Jurkat, Clone E6-1 (cell line): ENCODE data around the gene KRTAP12-2.
"Not testable (repeated sequence)": the region's sequence is repeated elsewhere in the genome, so short reads cannot be mapped to it uniquely, and the experiment has no call there.

Experiments used
- DNase-seq: peaks from one replicate; pipeline ENCODE4 v3.0.0-alpha.2; 2011; ENCODE audit warnings: low read depth, low spot score
- H3K4me3 ChIP-seq: 2 replicates; pipeline ENCODE4 v1.5.1; 2011; ENCODE audit warnings: mild to moderate bottlenecking, low read length, control low read depth, moderate library complexity

The KRTAP12-2 gene

DNA sequence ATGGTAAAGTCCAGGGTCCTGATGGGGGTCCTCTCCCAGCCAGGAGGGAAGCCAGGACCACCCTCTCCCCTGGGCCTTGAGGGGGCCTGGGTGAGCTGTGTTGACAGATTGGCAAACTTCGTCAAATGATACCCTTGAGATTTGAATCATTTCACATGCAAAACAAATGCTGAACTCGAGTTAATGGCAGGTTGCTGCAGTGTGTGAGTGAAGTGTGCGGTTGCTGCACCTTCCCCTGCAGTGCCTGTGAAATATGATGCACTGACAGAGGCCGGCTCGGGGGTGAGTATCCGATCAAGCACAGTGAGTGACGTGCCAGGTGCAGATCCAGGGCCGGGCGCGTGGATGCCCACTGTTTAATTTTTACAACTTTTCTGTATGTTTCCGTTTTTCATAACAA lies 20.9 kb upstream of the KRTAP12-2 start:
- DNase-seq = no peak
- no peak overlapping the region for H3K4me3 ChIP-seq

DNA sequence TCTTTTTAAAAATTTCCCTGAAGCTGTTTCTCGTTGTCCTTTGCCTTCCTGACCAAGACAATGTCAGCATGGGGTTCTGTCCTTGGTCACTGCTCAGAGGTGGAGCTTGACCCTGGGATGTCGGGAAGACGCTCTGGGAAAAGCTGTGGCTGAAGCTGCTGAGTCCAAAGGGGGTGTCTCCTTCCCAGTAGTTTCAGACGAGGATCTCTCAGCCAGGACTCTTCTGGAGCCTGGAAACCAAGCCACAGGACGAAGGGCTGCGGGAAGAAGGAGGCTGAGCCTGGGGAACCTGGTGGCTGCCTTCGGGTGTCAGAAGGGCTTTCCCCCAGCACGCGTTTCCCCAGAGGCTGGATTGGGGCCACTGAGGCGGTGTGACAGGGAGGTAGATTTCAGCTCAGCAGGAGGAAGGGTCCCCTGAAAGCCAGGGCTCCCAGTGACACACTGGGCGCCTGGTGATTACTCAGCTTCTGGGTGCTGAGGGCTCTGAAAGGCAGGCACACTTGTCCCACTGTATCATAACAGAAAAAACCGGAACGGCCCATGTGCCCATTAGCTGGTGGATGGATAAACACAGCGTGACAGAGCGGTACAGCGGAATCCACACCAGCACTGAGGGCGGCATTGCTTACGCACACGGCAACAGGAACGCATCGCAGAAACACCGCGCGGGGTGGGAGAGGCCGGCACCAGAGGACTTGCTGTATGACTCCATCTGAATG lies 20.3 kb upstream of the KRTAP12-2 start:
- no peak for DNase-seq

DNA sequence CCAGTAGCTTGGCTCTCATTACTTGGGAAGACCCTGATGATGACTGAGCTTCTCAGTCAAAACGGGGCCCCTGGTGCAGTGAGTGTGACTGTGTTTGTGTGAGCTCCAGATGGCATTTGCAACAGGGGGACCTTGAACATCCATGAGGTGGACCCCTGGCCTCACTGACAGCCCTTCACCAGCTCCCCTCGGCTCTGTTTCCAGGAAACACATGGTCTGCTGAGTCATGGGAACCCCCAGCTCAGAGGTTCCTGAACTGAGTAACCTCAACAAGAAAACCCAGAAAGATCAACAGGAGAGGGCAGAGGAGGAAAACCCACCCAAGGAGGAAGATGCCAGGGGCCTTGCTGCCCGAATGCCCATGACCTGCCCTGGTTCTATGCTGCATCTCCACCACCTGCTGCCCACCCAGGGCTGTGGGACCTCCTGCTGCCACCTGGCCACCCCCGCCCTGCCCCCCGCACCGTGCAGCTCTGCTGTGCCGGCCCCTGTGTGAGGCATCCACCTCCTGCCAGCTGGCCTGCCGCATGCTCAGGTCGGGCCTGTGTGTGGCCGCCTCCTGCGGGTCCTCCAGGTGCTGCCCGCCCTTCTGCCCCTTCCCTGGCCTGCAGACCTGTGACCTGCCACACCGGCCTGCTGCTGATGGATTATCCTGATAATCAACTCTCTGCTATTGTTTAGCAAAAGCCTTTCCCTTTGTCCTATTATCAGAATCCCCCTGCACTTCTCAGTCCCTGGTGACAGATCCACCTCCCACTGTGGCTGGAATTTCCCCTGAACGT lies 19.5 kb upstream of the KRTAP12-2 start:
- no peak overlapping the region for H3K4me3 ChIP-seq
- DNase-seq = no peak

More for the DNA sequence above, 20.3 kb upstream of the KRTAP12-2 start:
- no peak overlapping the region for H3K4me3 ChIP-seq

DNA sequence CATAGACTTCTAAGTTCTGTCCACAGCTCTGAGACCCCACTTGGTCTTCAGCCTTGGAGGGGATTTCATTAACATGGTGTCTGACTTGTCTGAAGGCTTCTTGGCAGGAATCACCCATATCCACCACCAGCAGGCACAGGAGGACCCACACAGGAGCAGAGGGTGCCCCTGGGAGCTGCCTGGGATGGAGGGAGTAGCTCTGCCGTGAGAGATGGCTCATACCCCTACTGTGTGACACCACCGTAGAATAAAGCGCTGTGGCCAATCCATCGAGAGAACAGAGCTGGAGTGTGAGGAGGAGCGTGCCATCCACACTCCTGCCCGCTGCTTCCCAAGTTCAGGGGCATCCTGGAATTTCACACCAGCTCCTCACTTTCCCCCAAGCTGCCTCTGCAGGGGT lies 18.3 kb upstream of the KRTAP12-2 start:
- not testable (repeated sequence) for H3K4me3 ChIP-seq, DNase-seq

DNA sequence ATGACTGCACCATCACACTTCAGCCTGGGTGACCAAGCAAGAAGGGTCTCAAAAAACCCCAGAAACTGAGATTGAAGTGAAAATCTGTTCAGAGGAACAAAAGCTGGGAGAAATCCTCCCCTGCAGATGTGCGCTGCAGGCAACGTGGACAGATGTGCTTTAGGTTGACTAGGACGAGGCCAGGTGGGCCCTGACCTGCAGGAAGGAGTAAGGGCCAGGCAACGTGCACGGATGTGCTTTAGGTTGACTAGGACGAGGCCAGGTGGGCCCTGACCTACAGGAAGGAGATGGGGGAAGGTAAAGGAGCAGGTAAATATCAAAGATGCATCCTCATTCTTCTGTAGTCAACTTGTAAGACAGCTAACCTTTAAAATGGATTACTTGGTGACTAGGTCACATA lies 17.8 kb upstream of the KRTAP12-2 start:
- DNase-seq = no peak
- H3K4me3 ChIP-seq = no peak overlapping the region

DNA sequence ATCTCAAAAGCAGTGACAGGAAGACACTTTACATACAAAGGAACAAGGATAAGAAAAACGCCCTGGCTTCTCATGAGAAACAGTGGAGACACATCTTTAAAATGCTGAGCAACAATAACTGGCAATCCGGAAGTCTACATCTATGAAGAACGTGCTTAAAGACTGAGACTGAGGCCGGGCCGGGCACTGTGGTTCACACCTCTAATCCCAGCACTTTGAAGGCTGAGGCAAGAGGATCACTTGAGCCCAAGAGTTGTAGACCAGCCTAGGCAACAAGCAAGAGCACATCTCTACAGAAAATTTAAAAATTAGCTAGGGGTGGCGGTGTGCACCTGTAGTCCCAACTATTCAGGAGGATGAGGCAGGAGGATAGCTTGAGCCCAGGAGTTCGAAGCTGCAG lies 17.4 kb upstream of the KRTAP12-2 start:
- no peak overlapping the region for H3K4me3 ChIP-seq
- no peak for DNase-seq

DNA sequence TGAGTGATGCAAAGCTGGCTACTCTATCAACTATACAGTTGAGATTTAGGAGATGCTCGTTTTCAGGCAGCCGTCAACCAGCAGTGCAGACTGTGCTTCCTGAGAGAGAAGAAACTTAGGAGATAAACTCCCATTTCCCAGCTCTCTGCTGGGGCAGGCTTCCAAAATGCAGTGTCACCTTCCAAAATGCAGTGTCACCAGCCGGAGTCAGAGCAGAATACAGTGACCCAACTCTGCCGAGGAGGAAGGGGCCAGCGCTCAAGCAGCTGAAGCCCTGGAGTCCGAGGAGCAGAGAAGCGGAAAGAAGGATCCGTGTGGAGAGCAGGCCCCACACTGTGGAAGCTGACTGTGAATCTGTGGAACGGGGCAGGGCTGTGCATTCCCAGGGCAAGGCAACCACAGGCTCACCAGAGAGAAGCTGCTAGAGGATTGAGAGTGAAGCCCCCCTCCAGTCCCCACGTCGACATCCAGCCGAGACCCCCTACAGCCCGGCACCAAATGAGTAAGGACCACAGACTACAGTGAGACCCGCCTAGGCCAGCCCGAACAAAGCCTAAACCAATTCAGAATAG lies 15.9 kb upstream of the KRTAP12-2 start:
- H3K4me3 ChIP-seq = no peak overlapping the region
- no peak for DNase-seq

DNA sequence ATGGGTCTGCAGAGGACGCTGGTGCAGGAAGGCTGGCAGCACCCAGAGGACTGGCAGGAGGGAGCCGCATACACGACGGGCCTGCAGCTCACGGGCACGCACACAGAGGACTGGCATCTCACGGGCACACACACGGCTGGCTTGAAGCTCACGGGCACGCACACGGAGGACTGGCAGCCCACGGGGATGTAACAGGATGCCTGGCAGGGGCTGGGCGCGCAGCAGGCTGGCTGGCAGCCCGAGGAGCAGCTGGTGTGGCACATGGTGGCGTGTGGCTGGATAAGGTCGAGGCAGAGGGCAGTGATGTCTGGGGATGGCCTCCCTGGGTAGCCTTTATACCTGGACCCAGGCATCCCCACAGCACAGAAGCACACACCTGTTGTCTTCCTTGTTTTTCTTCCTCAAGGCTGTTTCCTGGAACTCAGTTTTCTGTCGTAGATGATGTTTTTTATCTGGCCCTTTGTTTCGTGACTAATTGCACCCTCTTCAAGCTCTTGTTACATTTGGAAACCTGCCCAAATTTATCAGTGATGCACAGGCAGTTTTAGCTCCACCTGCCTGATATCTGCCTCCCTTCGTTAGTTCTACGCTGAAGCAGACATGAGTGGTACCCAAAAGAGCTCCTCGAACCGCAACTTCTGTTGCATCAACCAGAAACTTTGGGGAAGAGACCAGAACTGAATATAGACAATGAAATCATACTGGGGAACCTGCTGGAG lies 15.3 kb upstream of the KRTAP12-2 start, which contains the start of gene KRTAP12-1:
Gene KRTAP12-1 (minus strand): TSS at position 303 of the 719 bp plus-strand sequence. CDS start 40 bp downstream, at position 263.
- no peak within 1 kb of the TSS for H3K4me3 ChIP-seq
- no peak for DNase-seq

DNA sequence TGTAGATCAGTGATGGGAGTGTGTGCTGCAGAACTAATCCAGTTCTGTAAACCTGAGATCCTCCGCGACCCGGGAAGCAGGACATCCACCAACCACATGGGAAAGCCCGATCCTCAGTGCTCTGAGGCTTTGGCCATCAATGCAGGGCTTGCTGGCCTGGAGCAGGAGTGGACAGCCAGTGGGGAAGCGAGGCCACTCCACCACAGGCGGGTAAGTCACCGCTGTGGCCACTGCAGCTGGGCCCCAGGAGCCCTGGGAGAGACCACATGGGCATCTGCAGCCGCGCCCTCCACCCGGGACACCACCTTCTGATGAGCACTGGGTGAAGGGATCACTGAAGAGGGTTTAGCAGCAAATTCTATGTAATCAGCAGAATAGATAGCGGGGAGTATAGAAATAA lies 14.4 kb upstream of the KRTAP12-2 start:
- DNase-seq = no peak
- H3K4me3 ChIP-seq = no peak overlapping the region

DNA sequence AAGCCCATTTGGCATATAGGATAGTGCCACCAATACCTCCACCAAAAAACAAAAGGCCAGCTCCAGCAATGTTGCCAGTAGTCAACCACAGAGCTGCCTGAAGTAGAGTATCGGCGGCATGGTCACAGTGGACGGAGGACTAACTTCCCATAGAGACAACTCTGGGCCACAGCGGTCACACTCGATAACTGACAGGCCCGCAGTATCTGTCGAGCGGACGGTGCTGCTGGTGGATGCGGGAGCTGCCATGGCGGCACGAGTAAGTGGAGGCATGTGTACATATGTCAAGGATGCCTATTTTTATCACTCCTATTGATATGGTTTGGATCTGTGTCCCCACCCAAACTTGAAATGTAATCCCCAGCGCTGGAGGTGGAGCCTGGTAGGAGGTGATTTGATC lies 11.2 kb upstream of the KRTAP12-2 start:
- no peak for DNase-seq
- no peak overlapping the region for H3K4me3 ChIP-seq

DNA sequence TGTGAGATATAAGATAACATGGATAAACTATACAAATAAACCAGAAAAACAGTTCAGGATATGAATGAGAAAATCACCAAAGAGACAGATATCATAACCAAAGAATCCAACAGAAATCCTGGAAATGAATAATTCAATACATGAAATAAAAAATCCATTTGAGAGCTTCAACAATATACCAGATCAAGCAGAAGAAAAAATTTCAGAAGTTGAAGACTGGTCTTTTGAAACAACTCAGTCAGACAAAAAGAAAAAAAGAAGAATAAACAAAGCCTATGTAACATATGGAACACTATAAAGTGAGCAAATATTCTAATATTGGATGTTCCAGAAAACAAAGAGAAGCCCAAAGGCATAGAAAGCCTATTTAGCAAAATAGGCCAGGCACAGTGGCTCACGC lies 5.2 kb upstream of the KRTAP12-2 start:
- no peak for DNase-seq
- H3K4me3 ChIP-seq = no peak overlapping the region

DNA sequence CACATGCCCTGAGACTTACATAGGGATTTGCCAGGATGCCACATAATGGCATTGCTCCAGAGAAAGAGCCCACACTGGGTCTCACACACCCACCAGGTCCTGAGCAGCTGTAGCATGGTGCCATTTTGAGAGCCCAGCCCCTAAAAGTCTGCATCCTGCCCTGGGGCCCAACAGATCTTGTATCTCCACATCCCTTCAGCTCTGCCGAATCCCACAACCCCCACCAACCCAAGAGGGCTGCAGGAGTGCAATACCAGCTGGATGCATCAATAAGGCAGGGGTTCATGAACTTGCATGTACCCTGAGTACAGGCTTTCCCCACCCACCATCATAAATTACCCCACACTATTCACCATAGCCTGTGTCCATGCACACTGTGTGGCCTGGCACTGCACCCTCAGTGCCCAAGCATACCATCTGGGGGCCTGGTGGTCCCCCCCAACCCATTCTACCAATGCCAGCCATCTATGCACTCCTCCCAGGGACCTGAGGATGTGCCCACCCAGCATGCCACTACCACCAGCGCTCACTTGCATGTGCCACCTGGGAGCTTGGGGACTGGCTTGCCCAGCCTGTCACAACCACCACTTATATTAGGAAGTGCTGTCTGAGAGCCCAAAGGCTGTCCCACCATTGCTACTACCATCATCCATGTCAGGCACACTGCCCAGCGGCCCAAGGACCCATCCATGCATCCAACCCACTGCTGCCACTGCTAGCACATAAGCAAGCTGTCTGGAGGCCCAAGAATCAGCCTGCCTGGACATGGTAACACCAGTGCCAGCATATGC lies 4.1 kb upstream of the KRTAP12-2 start:
- H3K4me3 ChIP-seq = no peak overlapping the region
- no peak for DNase-seq

DNA sequence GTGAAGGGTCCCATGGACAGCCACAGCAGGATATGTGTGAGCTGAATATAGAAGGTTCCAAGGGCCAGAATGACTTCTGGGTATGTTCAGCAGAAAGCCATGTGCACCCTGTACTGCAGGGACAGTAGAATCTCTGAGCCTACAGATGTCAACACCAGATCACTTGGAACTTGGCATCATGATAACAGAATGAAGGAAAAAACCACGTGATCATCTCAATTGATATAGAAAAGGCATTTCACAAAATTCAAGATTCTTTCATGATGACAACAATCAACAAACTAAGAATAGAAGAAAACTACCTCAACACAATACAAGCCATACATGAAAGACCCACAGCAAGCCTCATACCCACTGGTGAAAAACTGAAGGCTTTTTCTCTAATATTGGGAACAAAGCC lies 885 bp upstream of the KRTAP12-2 start:
- no peak for DNase-seq
- H3K4me3 ChIP-seq = no peak overlapping the region

DNA sequence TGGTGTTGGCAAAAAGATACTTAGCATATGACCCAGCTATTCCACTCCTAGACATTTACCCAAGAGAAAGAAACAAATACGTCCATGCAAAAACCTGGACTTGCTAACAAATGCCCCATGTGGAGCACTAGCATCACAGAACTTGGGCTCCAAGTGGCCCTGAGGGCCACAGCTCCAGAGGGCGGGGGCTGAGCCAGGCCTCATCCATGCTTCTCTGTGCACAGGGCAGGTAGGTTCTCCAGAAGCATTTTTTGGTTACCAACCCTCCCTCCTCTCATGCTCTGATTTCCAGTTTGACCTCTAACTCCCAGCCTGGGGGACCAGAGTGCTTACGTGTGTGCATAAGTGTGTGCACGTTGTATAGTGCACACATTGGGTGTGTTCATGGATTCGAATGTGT lies 2.0 kb downstream of the KRTAP12-2 start:
- DNase-seq = no peak
- no peak overlapping the region for H3K4me3 ChIP-seq

DNA sequence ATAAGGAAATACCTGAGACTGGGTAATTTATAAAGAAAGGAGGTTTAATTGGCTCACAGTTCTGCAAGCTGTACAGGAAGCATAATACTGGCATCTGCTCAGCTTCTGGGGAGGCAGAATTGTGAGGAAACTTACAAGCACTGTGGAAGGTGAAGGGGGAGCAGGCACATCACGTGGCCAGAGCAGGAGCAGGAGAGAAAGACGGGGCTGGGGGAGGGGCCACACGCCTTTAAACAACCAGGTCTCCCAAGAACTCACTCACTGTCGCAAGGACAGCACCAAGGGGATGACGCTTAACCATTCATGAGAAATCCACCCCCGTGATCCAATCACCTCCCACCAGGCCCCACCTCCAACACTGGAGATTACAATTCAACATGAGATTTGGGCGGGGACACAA lies 5.2 kb downstream of the KRTAP12-2 start:
- DNase-seq, H3K4me3 ChIP-seq: not testable (repeated sequence)

DNA sequence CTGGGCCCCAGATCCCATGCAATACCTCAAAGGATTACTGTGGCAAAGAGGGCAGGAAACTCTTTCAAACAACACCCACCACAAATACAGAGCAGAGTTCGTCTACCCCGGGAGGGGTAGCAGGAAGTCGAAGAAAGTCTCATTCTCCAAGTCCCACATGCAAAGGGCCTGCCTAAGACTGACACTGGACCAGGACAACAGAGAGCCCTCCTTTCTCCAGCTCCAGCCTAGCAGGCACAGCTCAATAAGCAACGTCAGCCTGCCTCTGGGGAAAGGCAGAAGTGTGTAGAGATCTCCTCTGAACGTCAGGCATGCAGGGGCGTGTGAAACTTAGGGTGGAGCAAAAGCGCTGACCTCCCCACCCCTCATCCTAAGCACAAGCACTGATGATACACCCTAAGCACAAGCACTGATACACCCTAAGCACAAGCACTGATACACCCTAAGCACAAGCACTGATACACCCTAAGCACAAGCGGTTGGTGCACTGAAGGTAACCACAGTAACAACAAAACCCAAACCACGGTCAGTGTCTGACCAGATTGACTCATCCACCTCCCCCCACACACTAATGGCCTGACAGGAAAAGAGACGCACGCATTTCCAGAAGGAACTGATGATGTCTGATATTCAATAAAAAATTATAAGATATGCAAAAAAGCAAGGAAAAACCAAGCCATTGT lies 7.7 kb downstream of the KRTAP12-2 start:
- DNase-seq = peak; percentile 61
- H3K4me3 ChIP-seq = no peak overlapping the region

DNA sequence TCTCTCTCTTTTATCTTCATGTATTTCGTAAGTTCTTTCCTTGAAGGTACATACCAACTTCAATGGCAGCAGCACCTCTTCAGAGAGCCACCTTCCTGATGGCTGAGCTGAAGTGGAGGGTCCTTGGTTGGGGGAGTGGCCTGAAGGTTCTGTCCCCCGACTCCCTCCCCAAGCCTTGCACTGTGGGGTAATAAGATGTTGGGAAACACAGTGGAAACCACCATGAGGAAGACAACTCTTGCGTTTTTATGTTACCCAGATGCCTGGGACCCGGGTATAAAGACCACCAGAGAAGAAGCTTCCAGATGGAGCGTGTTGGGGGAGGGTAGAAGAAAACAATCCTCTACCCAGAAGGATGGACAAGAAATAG lies 8.2 kb downstream of the KRTAP12-2 start:
- no peak overlapping the region for H3K4me3 ChIP-seq
- DNase-seq = no peak
